Neuron (in vitro differentiated cells): ENCODE data around the gene MRPL52.
"Not testable (repeated sequence)": the region's sequence is repeated elsewhere in the genome, so short reads cannot be mapped to it uniquely, and the experiment has no call there.

ENCODE experiments used
- H2AFZ ChIP-seq: one replicate; pipeline ENCODE4 v1.6.1; 2013; ENCODE audit warnings: low read depth, mild to moderate bottlenecking, inconsistent platforms, low read length, moderate library complexity
- H3K27me3 ChIP-seq: one replicate; pipeline ENCODE4 v1.6.1; 2013; ENCODE audit warnings: low read length; ENCODE audit not compliant: insufficient read depth
- H3K36me3 ChIP-seq: one replicate; pipeline ENCODE4 v1.6.1; 2013; ENCODE audit warnings: low read length; ENCODE audit not compliant: insufficient read depth
- H3K4me1 ChIP-seq: one replicate; pipeline ENCODE4 v1.6.1; 2013; ENCODE audit warnings: low read length; ENCODE audit not compliant: insufficient read depth
- H3K4me3 ChIP-seq: 2 replicates; pipeline ENCODE4 v1.5.1; 2013; ENCODE audit warnings: mild to moderate bottlenecking, low read length, moderate library complexity
- H3K9me3 ChIP-seq: one replicate; pipeline ENCODE4 v1.6.1; 2013; ENCODE audit warnings: low read length

The MRPL52 gene

GRCh38 chr14:22846811-22847307, 17.2 kb downstream of the MRPL52 start:
- Histone ChIP-seq H3K4me3 (no peak overlapping the region), H2AFZ (no peak overlapping the region), H3K9me3 (no peaks in the 10 kb centered on the region), H3K4me1 (peaks cover 17% of the 10 kb centered on the region), H3K27me3 (no peaks in the 10 kb centered on the region), H3K36me3 (no peaks in the 10 kb centered on the region)

DNA sequence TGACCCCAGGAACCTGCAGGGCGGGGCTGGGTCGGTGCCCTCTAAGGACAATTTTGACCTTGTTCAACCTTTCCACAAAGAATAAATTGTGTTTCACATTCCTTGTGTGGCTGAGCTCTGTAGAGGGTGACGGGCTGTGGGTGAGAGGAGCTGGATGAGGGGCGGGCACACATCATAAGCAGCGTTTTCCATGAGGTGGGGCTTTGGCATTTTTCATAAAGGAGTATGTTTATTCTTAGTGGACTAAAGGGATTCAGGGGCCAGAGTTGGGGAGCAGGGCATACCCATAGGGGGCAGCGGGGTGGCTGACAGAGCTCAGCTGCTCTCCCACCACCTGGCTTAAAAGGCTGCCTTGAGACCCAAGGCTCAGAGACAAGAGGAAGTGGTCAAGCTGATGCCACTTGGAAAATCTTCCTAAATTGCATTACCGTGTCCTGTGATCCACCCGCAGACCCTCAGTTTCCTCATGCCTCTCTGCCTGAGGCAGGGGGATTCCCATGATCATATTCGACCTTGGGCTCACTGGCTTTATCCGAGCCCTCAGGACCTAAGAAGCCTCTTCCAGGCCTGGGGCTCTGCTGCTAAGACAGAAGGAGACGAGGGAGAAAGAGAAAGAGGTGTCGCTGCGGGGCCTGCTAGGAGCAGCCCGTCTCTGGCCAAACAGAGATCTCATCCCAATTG, 18.1 kb downstream of the MRPL52 start:
- H3K4me3 ChIP-seq: no peak overlapping the region
- H3K9me3 ChIP-seq: no peaks in the 10 kb centered on the region
- no peaks in the 10 kb centered on the region for H3K36me3 ChIP-seq
- H3K4me1 ChIP-seq: peaks cover 17% of the 10 kb centered on the region
- H2AFZ ChIP-seq: no peak overlapping the region
- no peaks in the 10 kb centered on the region for H3K27me3 ChIP-seq

DNA sequence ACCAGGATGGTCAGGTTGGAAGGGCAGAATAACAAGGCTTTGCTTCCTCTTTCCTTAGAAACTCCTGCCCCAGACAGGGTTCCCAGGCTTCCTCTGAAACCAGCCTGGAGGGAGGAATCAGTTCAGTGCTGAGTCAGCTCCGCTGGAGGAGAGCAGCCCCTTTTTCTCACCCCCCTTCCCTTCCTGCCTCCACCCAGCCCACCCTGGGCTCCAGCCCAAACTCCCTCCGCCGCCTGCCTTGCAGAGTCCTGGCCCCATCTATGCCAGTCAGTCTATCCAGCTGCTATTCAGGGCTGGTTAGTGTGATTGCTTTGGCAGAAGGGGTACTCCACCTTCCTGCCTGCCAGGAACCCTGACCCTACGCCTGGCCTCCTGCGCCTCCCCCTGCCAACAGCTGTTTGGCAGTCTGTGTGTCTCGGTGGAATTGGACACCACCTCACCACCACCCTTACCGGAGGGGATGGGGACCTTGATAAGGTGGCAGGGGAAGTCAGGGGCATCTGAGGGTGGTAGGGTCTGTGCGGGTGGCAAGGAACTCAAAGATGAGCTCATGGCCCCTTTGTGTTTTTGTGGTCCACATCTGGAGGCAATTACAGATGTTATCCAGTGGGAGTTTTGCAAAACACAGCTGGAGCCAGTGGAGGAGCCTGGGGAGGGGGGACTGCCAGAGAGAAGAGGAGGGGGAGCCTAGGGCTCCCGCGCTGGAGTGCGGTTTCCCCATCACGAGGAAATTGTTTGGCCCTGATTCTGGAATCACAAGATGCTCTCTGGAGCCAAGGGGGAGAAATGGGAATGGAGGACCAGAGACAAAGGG, 18.9 kb downstream of the MRPL52 start:
- Histone ChIP-seq H3K4me3 (no peak overlapping the region), H3K4me1 (peaks cover 19% of the 10 kb centered on the region), H2AFZ (no peak overlapping the region), H3K9me3 (no peaks in the 10 kb centered on the region), H3K27me3 (no peaks in the 10 kb centered on the region), H3K36me3 (no peaks in the 10 kb centered on the region)

DNA sequence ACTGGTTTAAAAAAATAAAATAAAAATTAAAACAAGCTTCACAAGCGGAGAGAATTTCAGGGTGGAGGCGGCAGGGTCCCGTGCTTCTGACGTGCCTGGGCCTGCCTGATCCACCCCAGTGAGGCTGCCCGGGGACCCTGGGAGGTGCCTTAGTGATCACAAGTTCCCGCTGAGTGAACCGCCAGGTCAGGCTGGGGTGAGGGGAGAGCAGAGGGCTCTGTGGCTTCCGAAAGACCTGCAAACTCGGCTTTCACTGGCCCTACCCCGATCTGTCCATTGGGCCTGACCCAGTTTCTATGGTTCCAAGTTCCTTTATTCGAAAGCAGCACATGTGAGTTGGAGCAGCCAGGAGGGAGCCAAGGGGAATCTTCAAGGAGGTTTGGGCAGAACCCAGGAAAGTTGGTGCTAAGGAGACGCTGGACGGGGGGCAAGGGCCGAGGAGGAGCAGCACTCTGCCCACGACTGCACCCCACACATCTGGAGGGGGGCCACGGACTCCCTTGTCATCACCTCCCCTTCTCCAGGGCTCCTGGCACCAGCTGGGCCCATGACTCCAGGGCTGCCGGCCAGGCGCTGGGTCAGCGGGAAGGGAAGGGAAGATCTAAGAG, 19.6 kb downstream of the MRPL52 start:
- Histone ChIP-seq H3K9me3 (no peaks in the 10 kb centered on the region), H3K36me3 (no peaks in the 10 kb centered on the region), H2AFZ (no peak overlapping the region), H3K4me1 (peaks cover 19% of the 10 kb centered on the region), H3K27me3 (no peaks in the 10 kb centered on the region), H3K4me3 (no peak overlapping the region)

DNA sequence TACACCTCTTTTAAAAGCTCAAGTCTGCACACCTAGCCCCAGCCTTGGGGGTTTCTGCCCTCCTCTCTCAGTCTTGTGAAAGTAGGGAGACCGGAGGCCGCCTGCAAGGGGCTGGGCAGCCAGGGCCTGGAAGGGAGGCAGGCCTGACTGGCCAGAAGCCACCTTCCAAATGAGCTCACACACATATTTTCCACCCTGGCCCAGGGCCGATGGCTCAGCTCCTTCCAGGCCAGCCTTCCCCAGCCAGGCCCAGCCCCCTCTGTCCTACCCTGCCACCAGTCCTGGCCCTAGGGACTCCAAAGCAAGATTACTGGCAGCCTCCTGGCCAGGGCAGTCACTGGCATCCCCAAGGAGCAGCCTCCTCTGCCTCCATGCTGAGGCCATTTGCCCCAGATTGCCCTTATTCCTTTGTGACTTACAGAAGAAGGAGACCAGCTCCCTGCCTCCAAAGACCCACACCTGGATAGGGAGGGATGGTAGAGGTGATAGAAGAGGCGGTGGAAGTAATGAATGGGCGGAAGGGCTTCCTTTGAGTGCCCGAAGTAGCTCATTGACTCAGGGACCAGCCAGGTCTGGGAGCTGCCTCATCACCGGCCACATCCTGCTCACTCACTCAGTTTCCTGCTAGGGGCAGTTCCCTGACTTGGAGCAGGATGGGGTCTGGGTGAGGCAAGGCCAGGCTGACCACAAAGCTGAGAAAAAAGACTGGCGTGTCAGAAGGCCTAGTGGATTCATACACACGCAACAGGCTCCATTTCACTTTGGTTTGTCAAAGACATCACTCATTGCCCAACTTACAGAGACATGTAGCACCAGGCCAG, 21.5 kb downstream of the MRPL52 start:
- Histone ChIP-seq H3K4me1 (peaks cover 19% of the 10 kb centered on the region), H3K27me3 (no peaks in the 10 kb centered on the region), H3K4me3 (no peak overlapping the region), H3K36me3 (no peaks in the 10 kb centered on the region), H2AFZ (no peak overlapping the region), H3K9me3 (no peaks in the 10 kb centered on the region)

DNA sequence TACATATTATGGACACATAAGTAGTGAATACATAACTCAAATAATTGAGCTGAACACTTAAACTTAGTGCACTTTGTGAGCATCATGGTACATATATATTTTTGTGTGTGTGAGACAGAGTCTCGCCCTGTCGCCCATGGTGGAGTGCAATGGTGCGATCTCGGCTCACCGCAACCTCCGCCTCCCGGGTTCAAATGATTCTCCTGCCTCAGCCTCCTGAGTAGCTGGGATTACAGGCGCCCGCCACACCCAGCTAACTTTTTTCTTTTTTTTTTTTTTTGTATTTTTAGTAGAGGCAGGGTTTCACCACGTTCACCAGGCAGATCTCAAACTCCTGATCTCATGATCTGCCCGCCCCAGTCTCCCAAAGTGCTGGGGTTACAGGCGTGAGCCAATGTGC, 22.5 kb downstream of the MRPL52 start:
- H2AFZ ChIP-seq, H3K9me3 ChIP-seq, H3K4me3 ChIP-seq, H3K27me3 ChIP-seq, H3K36me3 ChIP-seq: not testable (repeated sequence)
- H3K4me1 ChIP-seq: peaks cover 19% of the 10 kb centered on the region

DNA sequence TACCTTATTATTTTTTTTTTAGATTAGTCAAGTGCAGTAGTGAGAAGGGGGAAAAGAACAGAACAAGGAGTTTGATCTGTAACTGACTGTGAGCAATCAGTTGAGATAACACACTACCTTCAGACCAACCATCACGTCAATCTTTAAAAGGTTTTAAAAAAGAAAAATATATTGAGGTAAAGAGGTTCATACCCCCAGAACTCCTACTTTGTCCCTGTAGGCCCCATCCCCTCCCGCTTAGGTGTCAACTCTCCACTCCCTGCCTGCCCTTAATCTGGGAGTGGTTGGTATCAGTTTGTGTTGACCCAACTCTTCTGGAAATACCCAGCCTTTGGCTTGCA, 22.9 kb downstream of the MRPL52 start:
- Histone ChIP-seq H3K27me3 (no peaks in the 10 kb centered on the region), H3K4me1 (peaks cover 18% of the 10 kb centered on the region), H3K36me3 (no peaks in the 10 kb centered on the region), H3K4me3 (no peak overlapping the region), H2AFZ (no peak overlapping the region), H3K9me3 (peaks cover 1% of the 10 kb centered on the region)

- Histone ChIP-seq H3K4me1 (peaks cover 13% of the 10 kb centered on the region), H3K9me3 (peaks cover 1% of the 10 kb centered on the region), H2AFZ (peak overlapping the region; percentile 23), H3K36me3 (no peaks in the 10 kb centered on the region), H3K4me3 (peak overlapping the region; percentile 3), H3K27me3 (no peaks in the 10 kb centered on the region)
Observed at GRCh38 chr14:22852940-22853767, 23.5 kb downstream of the MRPL52 start.

GRCh38 chr14:22854296-22854695, 24.6 kb downstream of the MRPL52 start:
- H3K36me3 ChIP-seq: not testable (repeated sequence)

DNA sequence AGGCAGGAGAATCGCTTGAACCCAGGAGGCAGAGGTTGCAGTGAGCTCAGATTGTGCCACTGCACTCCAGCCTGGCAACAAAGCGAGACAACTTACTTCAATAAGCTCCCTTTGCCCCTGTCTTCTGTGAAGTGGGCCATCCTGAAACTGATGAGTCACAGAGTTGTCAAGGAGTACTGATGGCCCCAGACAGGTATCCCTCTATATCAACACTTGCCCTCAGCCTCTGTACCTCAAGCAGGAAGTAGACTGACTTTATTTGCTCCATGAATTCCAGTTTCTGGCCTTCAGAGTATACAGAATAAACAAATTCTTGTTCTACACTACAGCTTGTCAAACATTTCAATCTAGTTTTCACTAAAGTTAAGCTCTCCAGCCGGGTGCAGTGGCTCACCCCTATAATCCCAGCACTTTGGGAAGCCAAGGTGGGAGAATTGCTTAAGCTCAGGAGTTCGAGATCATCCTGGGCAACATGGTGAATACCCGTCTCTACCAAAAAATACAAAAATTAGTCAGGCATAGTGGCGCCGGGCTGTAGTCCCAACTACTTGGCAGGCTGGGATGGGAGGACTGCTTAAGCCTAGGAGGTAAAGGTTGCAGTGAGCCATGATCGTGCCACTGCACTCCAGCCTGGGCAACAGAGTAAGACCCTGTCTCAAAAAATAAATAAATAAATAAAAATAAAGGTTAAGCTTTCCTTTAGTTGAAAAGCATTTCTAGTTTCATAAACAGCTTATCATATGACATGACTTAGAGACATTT, 25.5 kb downstream of the MRPL52 start:
- Histone ChIP-seq H3K9me3 (peaks cover 1% of the 10 kb centered on the region), H3K4me1 (peaks cover 2% of the 10 kb centered on the region), H2AFZ (no peak overlapping the region), H3K4me3 (no peak overlapping the region), H3K27me3 (no peaks in the 10 kb centered on the region), H3K36me3 (no peaks in the 10 kb centered on the region)

More at GRCh38 chr14:22854296-22854695, 24.6 kb downstream of the MRPL52 start:
- not testable (repeated sequence) for H3K27me3 ChIP-seq, H3K4me3 ChIP-seq, H3K9me3 ChIP-seq, H3K4me1 ChIP-seq, H2AFZ ChIP-seq

GRCh38 chr14:22856428-22856827, 26.7 kb downstream of the MRPL52 start:
- Histone ChIP-seq H2AFZ (no peak overlapping the region), H3K36me3 (no peaks in the 10 kb centered on the region), H3K4me1 (peaks cover 2% of the 10 kb centered on the region), H3K4me3 (no peak overlapping the region), H3K9me3 (peaks cover 1% of the 10 kb centered on the region), H3K27me3 (no peaks in the 10 kb centered on the region)

GRCh38 chr14:22860377-22860776, 30.7 kb downstream of the MRPL52 start:
- not testable (repeated sequence) for H3K4me1 ChIP-seq, H3K4me3 ChIP-seq, H3K9me3 ChIP-seq, H3K36me3 ChIP-seq, H2AFZ ChIP-seq, H3K27me3 ChIP-seq
